Lower leg skin (tissue), 4 donors: ENCODE measurements around the gene ENPP5. TPM values are rescaled to one million over a fixed set of nuclear protein-coding genes. Genes with fewer than 3 reads are reported as not detected.

ENCODE experiments used
- DNase-seq, 2 donors: peaks; one replicate each; pipeline ENCODE4 v3.0.0-alpha.2; 2019; ENCODE audit warnings: low spot score in 2 of 2
- H3K4me3 ChIP-seq: fragments of 200-600 bp; sonication (generic); 2 replicates; pipeline ENCODE4 v1.5.1; 2017; ENCODE audit warnings: mild to moderate bottlenecking, low read depth; ENCODE audit not compliant: poor library complexity, severe bottlenecking
- CTCF ChIP-seq, 3 donors: fragments of 450-650 bp; IDR thresholded peaks; one replicate each; pipeline ENCODE4 v1.5.1; 2016; ENCODE audit warnings: antibody characterized with exemption in 3 of 3, mild to moderate bottlenecking in 3 of 3, moderate library complexity in 2 of 3
- POLR2A ChIP-seq, 2 donors: fragments of 450-650 bp; IDR thresholded peaks; one replicate each; pipeline ENCODE4 v1.6.1; 2016 to 2017; ENCODE audit warnings: antibody characterized with exemption in 2 of 2, mild to moderate bottlenecking in 1 of 2, moderate library complexity in 1 of 2
- WGBS, 2 donors: methylation state at CpG; one replicate each; pipeline ENCODE4 v1.1.5; 2018; 5-methylcytosine and 5-hydroxymethylcytosine counted together
- intact Hi-C: fragments of 100-400 bp; cut with DNase I; formaldehyde crosslinking; loops from one replicate; pipeline ENCODE4 v1.15.0; 2023; ENCODE audit warnings: low total_unique reads
- total RNA-seq, 4 donors: library from RNA; depleted of rRNA; stranded (reverse); fragments of >200 nt; gene quantifications; one replicate each; pipeline ENCODE4 v1.1.0, GENCODE V29; 2016

The ENPP5 gene
- 1 to 10 TPM in 2 of 4 donors, under 1 TPM in 2; 0.34 to 4.9 (median 2.2) TPM for total RNA-seq

- DNase-seq, result peak; percentile 41 to 91
- peak within 1 kb of the TSS; percentile 45 for H3K4me3 ChIP-seq
- 3% methylated on average over 42 to 45 of the region's 49 CpGs for WGBS, 2 donors
- TF ChIP-seq CTCF (IDR thresholded peaks at IDR 0.05) (no peak), POLR2A (IDR thresholded peaks at IDR 0.05) (no peak)
- intact Hi-C loops, result no loop called here
These were observed at the start of gene ENPP5 for GRCh38 chr6:46170357-46171289. TSS of gene ENPP5 (minus strand) at chr6:46170980. CDS start at chr6:46168262, 2,718 bp downstream.

DNA sequence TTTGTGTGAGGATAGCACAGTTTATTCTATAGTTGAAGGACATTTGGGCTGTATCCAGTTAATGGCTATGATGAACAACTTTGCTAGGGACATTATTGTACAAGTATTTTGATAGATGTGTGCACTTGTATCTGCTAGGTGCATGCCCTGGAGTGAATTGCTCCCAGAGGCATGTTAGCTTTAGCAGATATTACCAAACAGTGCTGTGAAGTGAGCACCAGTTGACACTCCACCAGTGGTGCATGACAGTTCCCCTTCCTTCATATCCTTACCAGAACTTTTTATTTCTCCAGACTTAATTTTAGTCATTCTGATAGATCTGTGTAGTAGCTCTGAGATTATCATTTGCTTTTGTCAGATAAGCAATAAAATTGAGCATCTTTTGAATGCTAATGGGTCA is 48.9 kb upstream of the ENPP5 start:
- no peak for TF ChIP-seq CTCF (IDR thresholded peaks at IDR 0.05)
- intact Hi-C loops, result no loop called here
- H3K4me3 ChIP-seq, result no peak overlapping the region
- DNase-seq, result no peak

GRCh38 chr6:46218457-46218856 is 47.7 kb upstream of the ENPP5 start:
- intact Hi-C loops, result no loop called here
- 85 to 89% methylated on average over 2 of the region's 2 CpGs for WGBS, 2 donors
- TF ChIP-seq POLR2A (IDR thresholded peaks at IDR 0.05), result no peak
- no peak overlapping the region for H3K4me3 ChIP-seq
- DNase-seq, result no peak

DNA sequence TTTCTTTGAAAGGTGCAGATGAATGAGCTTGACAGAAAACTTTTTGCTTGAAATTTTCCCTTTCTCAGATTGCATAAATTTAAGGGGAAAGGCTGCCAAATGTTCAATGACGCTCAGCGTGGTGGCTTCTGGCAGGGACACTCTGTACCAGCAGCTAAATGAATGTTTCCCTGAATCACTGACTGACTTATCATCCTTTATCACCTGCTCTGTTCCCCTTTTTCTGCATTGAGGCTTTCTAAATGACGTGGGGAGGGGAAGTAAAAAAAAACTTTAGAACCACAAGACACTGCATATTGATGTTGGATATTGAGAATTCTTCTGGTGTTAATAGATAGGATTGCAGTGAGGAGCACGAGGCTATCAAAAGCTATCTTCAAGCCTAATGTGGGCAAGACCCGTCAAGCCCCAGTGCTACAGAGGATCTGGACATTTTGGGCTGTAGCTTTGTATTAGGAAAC is 46.9 kb upstream of the ENPP5 start:
- DNase-seq, result peak in 1 of 2 donors; percentile 67
- intact Hi-C loops, result no loop called here
- 42 to 61% methylated on average over 5 of the region's 5 CpGs for WGBS, 2 donors
- TF ChIP-seq CTCF (IDR thresholded peaks at IDR 0.05) (no peak), POLR2A (IDR thresholded peaks at IDR 0.05) (no peak)
- no peak overlapping the region for H3K4me3 ChIP-seq

DNA sequence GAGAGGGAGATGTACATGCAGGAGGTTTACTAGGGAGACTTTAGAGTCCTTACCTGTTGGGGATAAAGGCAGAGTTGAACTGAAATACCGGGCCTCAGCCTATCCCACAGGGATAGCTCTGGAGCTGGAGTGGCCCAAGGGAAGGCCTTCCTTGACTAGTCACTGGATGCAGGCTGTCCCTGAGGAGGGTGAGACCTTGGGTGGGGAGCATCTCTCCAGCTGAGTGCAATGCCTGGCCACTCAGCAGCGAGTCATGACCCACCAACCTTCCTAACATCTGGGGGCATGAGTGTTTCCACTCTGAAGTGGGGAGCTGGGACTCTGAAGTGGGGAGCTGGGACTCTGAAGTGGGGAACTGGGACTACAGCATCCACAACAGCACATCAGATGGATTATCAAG is 46.1 kb upstream of the ENPP5 start:
- intact Hi-C loops, result no loop called here
- H3K4me3 ChIP-seq, result no peak overlapping the region
- no peak for DNase-seq
- no peak for TF ChIP-seq POLR2A (IDR thresholded peaks at IDR 0.05)
- no peak for TF ChIP-seq CTCF (IDR thresholded peaks at IDR 0.05)
- 93 to 100% methylated on average over 2 of the region's 2 CpGs for WGBS, 2 donors

DNA sequence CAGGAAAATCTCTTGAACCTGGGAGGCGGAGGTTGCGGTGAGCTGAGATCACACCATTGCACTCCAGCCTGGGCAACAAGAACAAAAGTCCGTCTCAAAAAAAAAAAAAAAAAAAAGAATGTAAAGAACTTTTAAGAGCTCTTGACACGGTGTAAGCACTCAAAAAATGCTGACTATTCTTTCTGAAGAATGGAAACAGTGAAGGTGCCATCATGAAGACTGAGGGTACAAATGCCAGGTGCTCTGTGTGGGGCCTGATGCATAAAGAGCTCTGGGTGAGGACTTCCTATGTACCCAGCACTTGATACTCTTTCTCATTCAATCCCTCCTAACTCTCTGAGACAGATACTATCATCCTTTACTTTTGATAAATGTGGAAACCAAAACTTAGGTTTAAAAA is 45.0 kb upstream of the ENPP5 start:
- H3K4me3 ChIP-seq, result no peak overlapping the region
- no peak for TF ChIP-seq POLR2A (IDR thresholded peaks at IDR 0.05)
- no peak for TF ChIP-seq CTCF (IDR thresholded peaks at IDR 0.05)
- DNase-seq, result no peak
- WGBS, 2 donors, result 87 to 92% methylated on average over 4 of the region's 4 CpGs
- intact Hi-C loops, result no loop called here
